HG03354 (cell line): ENCODE results near the gene EFCAB10.
"Not testable (repeated sequence)": the region's sequence is repeated elsewhere in the genome, so short reads cannot be mapped to it uniquely, and the experiment has no call there.

ENCODE experiments used
- ATAC-seq: cut with Tn5 transposase; IDR thresholded peaks from one replicate; pipeline ENCODE4 v1.9.1; 2021; ENCODE audit warnings: mild to moderate bottlenecking; ENCODE audit not compliant: unreplicated experiment, poor library complexity, severe bottlenecking

EFCAB10 gene

DNA sequence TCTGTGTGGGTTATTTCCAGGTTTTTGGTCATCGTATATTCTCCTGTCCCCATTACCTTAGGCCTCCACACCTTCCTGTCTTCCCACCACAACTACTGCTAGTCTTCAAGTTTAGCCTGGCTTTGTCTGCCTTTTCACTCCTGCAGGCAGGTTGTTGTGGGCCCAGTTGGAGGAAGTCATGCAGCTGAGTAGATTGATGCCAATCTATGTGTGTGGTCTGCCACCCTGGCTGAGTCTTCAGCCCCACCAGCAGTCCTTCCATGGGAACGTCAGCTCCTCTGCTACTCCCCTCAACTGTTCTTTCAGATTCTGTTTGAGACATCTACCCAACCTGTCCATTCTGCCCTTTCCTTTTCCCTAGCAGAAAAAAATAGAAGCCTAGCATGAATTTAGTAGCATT lies 43.0 kb downstream of the EFCAB10 start:
- ATAC-seq = no peak

DNA sequence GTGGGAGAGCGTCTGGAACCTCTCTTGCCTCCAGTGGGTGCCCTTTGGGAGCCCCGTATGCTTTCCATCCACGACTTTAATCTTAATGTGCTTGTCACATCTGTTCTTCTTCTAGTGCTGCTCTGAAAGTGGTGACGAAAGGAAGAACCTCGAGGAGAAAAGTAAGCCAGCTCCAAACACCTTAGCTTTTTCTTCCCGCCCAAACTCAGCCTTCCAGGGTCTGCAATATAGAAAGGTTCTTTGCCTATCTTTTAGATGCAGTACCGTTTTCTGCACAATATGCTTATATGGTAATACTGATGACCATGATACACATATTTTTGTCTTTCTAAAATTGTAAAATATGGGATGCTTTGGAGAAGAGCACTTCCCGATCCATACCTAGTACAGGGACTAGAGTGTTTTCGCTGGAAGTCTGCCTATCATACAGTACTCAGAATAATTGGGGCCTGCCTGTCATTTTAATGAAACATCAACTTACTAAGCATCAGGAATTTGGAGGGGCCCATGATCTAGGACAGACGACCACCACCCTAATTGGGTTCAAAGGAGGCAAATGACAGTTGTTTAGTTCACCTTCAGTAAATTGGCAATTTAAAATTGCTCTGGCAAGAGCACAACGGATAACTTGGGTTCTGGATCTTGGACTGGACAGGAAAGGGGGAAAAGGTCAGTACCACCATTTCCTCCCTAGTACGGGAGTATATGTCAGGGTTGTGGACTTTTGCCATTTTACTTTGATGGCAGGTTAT lies 48.4 kb downstream of the EFCAB10 start:
- ATAC-seq = no peak

DNA sequence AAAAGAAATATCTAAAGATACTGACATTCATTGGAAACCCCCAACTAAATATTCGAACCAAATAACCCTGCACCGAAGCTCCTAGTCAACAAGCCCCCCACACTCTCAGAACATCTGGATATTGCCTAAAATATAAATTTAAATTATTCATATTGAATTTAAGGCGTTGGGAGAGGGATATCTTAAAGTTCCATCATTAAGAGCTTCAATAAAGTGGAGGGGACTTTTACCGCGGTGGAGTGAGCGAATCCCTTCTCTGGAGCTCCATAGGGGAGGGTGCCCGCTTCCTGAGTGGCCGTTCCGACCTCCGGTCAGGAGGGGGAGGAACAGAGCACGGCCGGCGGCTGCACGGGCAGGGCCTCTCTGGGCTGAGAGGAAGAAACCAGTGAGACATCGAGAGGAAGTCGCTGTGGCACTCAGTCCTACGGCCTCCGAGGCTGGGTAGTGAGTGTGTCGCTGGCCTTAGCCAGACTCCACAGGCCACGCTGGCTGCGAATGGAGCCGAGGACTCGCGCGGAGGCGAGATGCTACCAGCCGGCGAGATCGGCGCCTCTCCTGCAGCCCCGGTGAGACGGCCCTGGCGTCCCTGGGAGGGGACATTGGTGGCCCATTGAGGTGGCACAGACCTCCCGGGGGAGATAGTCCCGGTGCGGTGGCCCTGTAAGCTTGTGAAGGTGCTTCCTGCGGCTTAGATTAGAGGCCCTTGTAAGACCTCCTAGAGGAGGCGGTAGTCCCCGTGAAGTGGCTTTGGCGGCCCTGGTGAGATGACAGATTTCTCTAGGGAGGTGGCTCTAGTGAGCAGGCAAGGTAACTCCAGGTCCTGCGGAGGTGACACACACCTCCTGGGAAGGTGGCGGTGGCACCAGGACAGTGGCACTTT lies 49.3 kb downstream of the EFCAB10 start, which contains the start of gene RINT1:
TSS of gene RINT1 (plus strand) at position 410 of the 880 bp plus-strand sequence. CDS start at position 525, 115 bp downstream.
- peak; percentile 93 for ATAC-seq

DNA sequence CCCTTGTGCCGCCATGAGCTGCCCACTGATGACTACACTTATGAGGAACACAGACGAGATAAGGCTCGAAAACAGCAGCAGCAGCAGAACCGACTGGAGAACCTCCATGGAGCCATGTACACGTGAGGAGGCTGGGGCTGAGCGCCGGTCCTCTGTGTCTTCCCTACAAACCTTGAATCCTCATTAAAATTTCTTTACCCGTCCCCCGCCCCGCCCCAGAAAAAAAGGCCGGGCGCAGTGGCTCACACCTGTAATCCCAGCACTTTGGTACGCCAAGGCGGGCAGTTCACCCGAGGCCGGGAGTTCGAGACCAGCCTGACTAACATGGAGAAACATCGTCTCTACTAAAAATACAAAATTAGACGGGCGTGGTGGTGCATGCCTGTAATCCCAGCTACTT lies 50.7 kb downstream of the EFCAB10 start:
- ATAC-seq = no peak

DNA sequence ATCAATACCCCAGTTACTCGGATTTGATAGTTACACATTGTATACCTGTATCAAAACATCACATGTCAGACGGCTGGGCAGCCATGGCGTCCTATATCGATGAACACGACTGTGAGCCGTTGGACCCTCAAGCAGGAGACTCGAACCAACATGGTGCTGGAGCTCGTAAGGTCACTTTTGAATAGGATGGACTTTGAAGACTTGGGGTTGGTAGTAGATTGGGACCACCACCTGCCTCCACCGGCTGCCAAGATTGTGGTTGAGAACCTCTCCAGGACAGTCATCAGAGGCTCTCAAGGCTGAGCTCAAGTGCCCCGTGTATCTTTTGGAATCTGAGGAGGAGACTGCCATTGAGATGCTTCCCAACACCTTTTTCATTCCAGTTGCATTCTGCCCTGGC lies 51.2 kb downstream of the EFCAB10 start:
- no peak for ATAC-seq

DNA sequence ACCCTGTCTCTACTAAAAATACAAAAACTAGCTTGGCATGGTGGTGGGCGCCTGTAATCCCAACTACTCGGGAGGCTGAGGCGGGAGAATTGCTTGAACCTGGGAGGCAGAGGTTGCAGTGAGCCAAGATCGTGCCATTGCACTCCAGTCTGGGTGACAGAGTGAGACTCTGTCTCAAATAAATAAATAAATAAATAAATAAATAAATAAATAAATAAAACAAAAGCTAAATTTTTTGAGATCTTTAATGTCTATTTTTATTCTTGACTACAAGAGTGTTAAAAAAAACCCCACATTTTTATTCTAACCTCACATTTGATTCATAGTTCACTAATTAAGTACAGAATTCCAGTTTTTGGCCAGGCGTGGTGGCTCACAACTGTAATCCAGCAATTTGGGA lies 53.6 kb downstream of the EFCAB10 start:
- ATAC-seq = not testable (repeated sequence)

DNA sequence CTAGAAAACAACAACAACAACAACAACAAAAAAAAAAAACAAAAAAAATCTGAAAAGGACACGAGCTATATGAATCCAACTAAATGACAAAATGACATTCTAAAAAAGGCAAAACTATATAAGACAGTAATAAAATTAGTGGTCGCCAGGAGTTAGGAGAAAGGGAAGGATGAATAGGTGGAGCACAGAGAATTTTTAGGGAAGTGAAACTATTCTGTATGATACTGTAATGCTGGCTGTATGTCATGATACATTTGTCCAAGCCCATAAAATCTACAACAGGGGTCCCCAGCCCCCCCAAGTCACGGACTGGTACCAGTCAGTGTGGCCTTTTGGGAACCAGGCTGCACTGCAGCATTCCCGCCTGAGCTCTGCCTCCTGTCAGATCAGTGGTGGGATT lies 56.5 kb downstream of the EFCAB10 start:
- no peak for ATAC-seq

DNA sequence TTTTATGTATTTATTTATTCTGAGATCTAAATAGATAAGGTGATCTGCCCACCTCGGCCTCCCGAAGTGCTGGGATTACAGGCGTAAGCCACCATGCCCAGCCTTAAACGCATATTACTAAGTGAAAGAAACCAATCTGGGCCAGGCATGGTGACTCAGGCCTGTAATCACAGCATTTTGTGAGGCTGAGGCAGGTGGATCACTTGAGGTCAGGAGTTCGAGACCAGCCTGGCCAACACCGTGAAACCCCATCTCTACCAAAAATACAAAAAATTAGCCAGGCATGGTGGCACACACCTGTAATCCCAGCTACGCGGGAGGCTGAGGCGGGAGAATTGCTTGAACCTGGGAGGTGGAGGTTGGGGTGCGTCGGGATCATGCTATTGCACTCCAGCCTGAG lies 56.9 kb downstream of the EFCAB10 start:
- not testable (repeated sequence) for ATAC-seq

DNA sequence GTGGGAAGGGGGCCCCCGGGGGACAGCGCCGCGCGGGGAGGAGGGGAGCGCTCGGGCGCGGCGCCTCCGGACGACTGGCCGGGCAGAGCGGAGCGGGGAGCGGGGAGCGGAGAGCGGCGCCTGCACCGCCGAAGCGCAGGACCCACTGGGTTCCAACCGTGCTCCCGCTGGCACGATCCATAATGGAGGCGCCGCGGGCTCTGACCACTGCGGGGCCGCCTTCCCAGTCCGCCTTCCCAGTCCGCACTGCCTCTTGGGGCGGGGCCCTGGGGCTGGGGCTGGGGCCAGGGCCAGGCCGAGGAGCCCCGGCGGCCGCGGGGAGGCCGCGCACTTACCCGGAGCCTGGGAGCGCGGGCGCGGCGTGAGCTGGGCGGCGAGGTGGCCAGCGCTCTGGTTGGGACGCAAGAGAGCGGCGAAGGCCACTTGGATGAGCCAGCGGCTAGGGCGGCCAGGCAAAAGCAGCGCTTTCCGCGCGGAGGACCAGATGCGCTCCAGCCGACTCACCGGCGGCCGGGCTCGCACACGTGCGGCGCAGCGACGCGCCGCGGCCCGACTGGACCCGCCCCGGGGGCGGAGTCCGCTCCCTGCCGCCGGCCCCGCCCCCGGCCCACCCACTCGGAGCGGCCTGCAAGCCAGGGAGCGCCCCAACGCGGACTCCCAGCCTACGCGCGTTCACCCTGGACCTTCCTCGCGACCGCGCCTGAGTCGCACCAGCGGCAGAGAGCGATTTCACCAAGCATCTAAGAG lies 59.4 kb downstream of the EFCAB10 start, which contains the start of gene PUS7:
TSS of gene PUS7 (minus strand) at position 555 of the 747 bp plus-strand sequence. CDS start 13,759 bp downstream, outside the sequence.
- ATAC-seq = peak; percentile 87

DNA sequence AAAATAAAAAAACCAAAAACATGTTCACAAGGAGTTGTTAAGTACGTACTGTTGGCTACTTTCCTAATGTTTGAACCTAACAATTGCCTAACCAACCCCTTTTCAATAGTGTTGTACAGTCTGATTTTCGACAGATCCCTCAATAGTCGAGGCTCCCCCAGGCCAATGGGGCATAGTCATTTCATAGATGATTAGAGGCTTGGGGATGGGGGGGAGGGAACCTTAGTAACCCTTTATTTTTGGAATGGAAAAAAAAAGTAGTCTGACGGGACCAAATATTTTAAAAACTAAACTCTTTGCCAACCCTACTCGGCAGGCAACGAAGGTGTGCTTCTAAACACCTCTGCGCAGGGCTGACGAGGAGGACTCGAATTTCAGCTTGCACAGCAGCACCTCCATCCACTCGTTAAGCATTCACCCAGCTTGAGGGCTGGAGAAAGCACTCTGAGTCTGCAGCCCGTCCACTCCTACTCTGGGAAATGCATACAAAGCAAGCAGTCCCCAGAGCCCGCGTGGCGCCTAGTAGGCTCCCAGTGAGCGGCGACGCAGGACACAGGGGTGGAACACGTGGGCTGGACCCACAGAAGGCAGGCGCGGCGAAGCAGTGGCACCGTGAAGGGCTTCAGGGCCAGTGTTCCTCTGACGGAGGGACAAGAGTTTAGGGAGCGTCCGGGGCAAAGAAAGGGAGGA lies 60.1 kb downstream of the EFCAB10 start:
- ATAC-seq = peak; percentile 42

DNA sequence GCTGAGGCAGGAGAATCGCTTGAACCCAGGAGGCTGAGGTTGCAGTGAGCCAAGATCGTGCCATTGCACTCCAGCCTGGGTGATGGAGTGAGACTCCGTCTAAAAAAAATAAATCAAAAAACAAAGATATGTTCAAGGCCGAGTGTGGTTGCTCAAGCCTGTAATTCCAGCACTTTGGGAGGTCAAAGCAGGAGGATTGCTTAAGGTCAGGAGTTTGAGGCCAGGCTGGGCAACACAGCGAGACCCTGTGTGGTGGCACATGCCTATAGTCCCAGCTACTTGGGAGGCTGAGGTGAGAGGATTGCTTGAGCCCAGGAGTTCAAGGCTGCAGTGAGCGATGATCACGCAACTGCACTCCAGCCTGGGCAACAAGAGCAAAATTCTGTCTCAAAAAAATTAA lies 60.7 kb downstream of the EFCAB10 start:
- ATAC-seq = not testable (repeated sequence)

DNA sequence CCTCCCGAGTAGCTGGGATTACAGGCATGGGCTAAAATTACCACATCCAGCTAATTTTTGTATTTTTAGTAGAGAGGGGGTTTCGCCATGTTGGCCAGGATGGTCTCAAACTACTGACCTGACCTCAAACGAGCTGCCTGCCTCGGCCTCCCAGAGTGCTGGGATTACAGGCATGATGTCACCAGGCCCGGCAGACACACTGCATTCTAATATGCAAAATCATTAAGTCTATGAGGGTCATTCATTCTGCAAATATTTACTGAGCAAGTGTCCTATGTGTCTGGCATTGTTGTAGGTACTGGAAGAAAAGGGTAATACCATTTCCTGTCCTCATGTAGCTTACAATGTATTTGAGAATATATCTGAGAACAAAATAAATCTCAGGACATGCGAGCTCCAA lies 61.9 kb downstream of the EFCAB10 start:
- no peak for ATAC-seq

DNA sequence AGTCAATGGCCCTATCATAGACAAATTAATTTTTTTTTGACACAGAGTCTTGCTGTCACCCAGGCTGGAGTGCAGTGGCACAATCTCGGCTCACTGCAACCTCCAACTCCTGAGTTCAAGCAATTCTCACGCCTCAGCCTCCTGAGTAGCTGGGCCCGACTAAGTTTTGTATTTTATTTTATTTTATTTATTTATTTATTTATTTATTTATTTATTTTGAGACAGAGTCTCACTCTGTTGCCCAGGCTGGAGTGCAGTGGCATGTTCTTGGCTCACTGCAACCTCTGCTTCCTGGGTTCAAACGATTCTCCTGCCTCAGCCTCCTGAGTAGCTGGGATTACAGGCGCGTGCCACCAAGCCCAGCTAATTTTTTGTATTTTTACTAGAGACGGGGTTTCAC lies 65.7 kb downstream of the EFCAB10 start:
- ATAC-seq = not testable (repeated sequence)
